Measurements from ENCODE around the gene CARS2. TPM values are rescaled to one million over a fixed set of nuclear protein-coding genes. Genes with fewer than 3 reads are reported as not detected.
A peak's percentile ranks its signal among the peaks of the same experiment; 100 is the strongest.
"Not testable (repeated sequence)": the region's sequence is repeated elsewhere in the genome, so short reads cannot be mapped to it uniquely, and the experiment has no call there.

Gene CARS2, protein sequence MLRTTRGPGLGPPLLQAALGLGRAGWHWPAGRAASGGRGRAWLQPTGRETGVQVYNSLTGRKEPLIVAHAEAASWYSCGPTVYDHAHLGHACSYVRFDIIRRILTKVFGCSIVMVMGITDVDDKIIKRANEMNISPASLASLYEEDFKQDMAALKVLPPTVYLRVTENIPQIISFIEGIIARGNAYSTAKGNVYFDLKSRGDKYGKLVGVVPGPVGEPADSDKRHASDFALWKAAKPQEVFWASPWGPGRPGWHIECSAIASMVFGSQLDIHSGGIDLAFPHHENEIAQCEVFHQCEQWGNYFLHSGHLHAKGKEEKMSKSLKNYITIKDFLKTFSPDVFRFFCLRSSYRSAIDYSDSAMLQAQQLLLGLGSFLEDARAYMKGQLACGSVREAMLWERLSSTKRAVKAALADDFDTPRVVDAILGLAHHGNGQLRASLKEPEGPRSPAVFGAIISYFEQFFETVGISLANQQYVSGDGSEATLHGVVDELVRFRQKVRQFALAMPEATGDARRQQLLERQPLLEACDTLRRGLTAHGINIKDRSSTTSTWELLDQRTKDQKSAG
- polyA plus RNA-seq (2014; cell fraction: cytosol; rRNA removed) = 61.8 and 63.5 TPM in 2 replicates
- 201 and 212 TPM in 2 replicates for polyA plus RNA-seq (2014; cell fraction: nucleus; rRNA removed)

DNA sequence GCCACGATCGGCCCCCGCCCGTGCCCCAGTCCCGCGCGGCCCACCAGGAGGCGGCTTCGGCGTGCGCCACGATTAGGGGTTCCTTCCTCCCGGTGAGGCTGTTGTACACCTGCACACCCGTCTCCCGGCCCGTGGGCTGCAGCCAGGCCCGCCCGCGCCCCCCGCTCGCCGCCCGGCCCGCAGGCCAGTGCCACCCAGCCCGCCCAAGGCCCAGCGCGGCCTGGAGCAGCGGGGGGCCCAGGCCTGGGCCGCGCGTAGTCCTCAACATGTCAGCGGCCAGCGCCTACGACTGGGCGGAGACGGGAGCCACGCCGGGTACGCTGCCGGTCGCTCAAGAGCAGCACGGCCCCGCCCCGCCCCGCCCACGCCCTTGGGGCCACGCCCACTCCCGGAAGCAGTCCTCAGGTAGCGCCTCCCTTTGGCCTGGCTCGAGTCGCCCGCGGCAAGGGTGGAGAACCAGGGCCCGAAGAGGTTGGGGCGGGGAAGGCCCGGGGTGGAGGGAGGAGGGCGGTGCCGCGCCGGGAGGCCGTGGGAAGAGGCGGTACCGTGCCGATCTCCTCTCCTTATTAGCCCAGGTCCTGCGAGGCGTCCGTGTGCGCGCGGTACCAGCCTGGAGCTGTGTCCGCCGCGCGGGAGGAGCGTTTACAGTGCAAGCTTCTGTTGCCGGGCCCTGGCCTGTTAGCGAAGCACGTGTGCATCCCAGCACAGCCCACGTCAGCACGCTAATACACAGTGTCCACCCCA is at the start of gene CARS2:
Gene CARS2 (minus strand): TSS at position 291 of the 744 bp plus-strand sequence. CDS start 23 bp downstream, at position 268.
- DNase-seq (ENCODE audit: low spot score) = peak; percentile 97

- no peak for DNase-seq (ENCODE audit: low spot score)
Measured at GRCh38 chr13:110748271-110748670, 42.4 kb upstream of the CARS2 start.

DNA sequence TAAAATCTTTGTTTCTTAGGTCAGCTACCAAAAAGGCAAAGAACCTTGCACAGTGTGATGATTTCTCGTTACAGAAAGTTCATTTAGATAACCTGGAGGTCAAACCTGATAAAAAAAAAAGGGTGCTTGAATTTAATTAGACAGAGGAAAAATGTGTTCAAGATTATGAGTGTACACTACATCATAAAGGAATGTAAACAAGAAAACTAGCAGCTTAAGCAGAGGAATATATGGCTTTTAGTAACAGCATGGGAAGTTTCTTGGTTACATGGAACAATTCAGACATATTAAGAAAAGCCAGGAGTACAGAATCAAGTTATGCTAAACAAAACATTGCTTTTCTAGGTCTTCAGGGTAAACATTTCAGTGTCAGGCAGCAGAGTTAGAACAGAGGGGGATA is 40.5 kb upstream of the CARS2 start:
- DNase-seq (ENCODE audit: low spot score) = no peak

- DNase-seq (ENCODE audit: low spot score) = no peak
Measured at GRCh38 chr13:110743687-110744086, 37.8 kb upstream of the CARS2 start.

DNA sequence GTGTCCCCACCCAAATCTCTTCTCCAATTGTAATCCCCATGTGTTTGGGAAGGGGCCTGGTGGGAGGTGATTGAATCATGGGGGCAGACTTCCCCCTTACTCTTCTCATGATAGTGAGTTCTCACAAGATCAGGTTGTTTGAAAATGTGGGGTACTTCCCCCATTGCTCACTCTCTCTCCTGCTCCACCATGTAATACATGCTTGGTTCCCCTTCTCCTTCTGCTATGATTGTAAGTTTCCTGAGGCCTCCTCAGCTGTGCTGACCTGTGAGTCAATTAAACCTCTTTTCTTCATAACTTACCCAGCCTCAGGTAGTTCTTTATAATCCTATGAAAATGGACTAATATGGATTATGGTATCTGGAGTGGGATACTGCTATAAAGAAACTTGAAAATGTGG is 31.6 kb upstream of the CARS2 start:
- DNase-seq (ENCODE audit: low spot score) = no peak

GRCh38 chr13:110734561-110734960 is 28.6 kb upstream of the CARS2 start:
- no peak for DNase-seq (ENCODE audit: low spot score)

- DNase-seq (ENCODE audit: low spot score) = no peak
Measured at GRCh38 chr13:110731072-110731471, 25.2 kb upstream of the CARS2 start.

DNA sequence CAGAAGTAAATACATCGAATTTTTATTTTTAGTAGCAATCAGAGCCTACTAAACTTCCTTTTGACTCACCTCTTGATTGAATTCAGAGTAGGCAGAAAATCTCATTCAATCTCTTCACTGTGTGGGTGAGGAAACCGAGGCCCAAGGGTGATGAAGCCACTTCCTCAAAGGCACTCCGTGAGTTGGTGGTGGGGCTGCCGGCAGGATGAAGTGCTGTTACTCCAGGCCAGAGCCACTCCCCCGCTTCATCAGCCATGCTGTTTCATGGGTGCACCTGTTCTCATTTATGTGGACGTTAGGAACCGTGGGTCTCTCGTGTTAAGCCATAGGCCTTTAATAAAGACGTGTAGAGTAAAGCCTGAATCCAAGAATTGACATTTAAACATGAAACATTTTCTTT is 20.8 kb upstream of the CARS2 start:
- DNase-seq (ENCODE audit: low spot score) = no peak

- not testable (repeated sequence) for DNase-seq (ENCODE audit: low spot score)
Measured at GRCh38 chr13:110726153-110726552, 20.2 kb upstream of the CARS2 start.

DNA sequence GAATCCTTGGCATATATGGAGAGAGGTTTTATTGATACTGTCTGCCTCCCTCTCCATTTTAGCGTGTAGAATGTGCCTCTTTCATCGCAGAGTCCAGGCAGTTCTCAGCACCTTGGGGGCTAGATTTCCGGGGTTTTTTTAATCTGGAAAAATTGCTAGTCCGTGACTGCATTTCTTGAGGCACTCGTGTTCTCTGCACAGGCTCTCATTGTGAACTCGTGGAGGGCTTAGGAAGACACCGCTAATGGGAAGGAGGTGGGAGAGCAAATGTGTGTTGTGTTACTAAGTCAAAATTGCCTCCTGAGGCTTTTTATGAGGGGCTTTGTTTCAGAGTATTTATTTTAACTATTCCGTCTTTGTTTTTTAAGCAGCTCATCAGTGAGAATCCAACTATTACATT is 17.7 kb upstream of the CARS2 start:
- no peak for DNase-seq (ENCODE audit: low spot score)

DNA sequence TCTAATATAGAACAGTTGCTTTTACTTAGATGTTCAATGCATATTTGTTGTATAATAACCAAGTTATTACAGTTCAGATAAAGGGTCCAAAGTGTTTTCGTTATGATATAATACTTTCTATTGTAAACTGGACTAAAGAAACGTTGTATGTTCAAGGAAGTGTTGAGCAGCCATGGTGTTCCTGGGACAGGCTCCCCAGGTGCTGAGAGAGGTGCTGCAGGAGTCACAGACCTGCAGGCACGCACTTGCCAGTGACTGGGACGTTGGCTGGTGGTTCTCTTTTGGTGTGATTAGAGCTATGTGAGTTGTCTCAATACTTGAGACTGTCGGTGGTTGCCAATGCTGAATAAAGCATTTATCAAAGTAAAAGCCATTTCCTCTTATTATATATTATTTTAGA is 17.1 kb upstream of the CARS2 start:
- DNase-seq (ENCODE audit: low spot score) = no peak

DNA sequence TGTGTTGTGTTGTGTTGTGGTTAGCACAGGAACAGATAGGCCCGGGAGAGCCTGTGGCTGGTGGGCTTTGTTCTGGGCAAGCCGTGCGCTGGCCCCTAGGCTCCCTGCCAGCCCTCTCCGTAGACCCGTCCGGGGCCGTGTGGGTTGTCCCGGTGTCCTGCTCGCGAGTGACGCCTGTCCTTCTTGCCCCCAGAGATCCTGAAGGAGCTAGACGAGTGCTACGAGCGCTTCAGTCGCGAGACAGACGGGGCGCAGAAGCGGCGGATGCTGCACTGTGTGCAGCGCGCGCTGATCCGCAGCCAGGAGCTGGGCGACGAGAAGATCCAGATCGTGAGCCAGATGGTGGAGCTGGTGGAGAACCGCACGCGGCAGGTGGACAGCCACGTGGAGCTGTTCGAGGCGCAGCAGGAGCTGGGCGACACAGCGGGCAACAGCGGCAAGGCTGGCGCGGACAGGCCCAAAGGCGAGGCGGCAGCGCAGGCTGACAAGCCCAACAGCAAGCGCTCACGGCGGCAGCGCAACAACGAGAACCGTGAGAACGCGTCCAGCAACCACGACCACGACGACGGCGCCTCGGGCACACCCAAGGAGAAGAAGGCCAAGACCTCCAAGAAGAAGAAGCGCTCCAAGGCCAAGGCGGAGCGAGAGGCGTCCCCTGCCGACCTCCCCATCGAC is 13.3 kb upstream of the CARS2 start:
- no peak for DNase-seq (ENCODE audit: low spot score)

DNA sequence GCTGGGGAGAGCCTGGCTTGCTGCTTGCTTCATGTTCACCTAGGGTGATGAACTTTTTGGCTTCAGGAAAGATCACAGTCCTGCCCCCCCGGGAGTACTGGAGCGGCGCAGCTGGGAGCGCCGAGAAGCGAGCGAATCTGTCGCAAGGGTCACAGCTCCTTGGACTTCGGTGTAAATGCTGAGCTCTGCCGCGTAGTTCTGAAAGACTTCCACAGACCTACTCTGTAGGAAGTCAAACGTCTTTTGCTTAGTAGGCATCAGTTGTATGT is 10.3 kb upstream of the CARS2 start:
- no peak for DNase-seq (ENCODE audit: low spot score)

DNA sequence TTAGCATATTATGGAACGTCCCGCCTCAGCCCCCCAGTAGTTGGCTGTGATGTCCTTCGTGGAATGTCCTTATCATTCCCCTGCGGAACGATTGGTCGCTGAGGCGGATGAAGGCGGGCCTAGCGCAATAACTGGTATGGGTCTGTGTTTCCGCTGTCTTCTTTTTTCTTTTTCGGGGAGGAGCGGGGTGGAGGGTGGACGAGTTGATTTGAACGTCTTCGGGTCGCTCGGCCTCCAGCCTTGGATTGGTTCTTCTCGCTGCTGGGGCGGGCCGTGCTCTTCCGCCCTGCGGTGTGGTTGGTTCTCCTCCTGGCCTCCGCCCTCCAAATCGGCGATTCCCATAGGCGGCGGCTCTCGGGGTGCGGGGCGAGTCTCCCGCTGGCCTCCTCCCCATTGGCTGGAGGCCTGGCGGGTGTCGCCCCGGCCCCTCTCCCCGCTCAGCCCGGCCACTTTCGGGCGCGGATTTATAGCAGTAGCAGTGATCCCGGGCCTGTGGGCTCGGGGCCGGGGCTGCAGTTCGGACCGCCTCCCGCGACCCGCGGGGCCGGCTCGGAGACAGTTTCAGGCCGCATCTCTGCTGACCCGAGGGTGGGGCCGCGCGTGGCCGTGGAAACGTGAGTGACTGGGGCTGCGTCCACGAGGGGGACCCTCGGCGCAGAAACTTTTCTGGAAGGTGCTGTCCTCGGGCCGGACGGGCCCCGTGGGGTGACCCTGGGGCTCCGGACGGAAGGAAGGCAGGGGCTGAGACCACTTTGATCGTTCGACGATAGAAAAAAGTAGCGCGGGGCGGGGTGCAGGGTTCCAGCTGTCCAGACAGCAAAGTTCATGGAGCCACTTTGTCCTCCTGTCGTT is 9.7 kb upstream of the CARS2 start:
- DNase-seq (ENCODE audit: low spot score) = peak; percentile 100

DNA sequence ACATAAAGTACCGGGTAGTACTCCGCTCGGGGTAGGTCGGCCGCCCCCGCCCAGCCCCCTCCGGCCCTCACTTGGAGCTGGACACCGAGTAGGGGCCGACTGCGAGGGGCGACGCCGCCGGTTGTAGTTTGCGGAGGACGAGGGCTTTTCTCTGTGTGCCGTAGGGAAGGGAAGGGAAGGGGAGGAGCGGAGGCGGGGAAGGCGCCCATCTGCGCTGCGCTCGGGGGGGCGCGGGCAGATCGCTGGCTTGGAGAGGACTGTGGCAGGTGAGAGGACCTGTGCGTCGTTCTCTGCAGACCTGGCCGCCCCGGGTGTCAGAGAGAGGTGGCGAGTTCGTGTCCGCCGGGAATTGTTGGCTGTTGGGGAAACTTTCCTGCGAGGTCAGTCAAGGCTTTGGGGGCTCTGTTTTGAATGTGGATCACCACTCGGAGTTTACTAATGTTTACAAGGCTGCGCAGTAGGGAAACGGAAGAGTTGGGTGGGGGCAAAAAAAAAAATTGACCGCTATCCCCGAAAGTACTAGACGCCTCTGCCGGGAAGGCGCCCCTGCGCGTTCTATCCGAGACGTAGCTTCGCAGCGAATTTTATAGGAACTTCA is 9.0 kb upstream of the CARS2 start:
- no peak for DNase-seq (ENCODE audit: low spot score)

DNA sequence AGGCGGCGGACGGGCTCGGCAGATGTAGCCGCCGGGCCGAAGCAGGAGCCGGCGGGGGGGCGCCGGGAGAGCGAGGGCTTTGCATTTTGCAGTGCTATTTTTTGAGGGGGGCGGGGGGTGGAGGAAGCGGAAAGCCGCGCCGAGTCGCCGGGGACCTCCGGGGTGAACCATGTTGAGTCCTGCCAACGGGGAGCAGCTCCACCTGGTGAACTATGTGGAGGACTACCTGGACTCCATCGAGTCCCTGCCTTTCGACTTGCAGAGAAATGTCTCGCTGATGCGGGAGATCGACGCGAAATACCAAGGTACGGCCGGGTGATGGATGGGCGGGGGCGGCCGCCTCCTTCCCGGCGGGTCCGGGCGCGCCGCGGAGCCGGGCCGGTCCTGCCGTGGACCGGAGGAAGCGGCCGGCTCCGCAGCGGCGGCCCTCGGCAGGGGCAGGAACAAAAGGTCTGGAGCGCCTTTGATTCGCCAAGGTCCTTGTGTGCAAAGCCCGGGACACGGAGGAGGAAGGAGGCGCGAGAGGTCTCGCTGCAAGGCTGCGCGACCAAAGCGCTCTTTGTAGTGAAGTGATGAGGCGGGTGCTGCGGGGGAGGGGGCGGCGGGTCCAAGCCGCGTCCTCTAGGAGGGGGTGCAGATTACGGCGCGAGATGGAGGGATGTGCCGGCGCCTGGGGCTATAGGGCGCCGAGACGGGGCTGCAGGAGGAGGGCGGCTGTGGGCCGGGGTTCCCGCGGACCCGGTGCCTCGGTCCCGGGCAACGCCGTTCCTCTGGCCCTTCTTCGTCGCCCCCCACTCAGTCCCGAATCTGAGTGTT is 8.3 kb upstream of the CARS2 start:
- peak; percentile 21 for DNase-seq (ENCODE audit: low spot score)

DNA sequence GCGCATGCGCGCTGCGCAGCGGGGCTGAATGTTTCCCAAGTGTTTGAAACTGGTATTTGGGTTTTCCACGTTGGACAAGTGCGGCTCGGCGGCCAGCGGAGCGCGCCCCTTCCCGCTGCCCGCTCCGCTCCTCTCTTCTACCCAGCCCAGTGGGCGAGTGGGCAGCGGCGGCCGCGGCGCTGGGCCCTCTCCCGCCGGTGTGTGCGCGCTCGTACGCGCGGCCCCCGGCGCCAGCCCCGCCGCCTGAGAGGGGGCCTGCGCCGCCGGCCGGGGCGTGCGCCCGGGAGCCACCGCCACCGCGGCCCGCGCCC is 7.7 kb upstream of the CARS2 start, which contains the start of gene ING1:
Gene ING1 (plus strand): TSS at position 59 of the 311 bp plus-strand sequence. CDS start 450 bp downstream, outside the sequence.
- no peak for DNase-seq (ENCODE audit: low spot score)

GRCh38 chr13:110712849-110713641 is 7.1 kb upstream of the CARS2 start:
- peak; percentile 99 for DNase-seq (ENCODE audit: low spot score)
